Left ventricle myocardium inferior (tissue), 1 donor: Measurements from ENCODE around the gene DCST1. TPM values are rescaled to one million over a fixed set of nuclear protein-coding genes. Genes with fewer than 3 reads are reported as not detected.

Source experiments
- DNase-seq: peaks from one replicate; pipeline ENCODE4 v3.0.0-alpha.2; 2020
- H3K27ac ChIP-seq: fragments of 200-600 bp; replicated peaks from 2 replicates; pipeline ENCODE4 v1.8.0; 2021
- H3K27me3 ChIP-seq: fragments of 200-600 bp; 2 replicates; pipeline ENCODE4 v1.8.0; 2021; ENCODE audit warnings: low read depth
- H3K36me3 ChIP-seq: fragments of 200-600 bp; 2 replicates; pipeline ENCODE4 v1.8.0; 2021
- H3K4me1 ChIP-seq: fragments of 200-600 bp; 2 replicates; pipeline ENCODE4 v1.8.0; 2021
- H3K4me3 ChIP-seq: fragments of 200-600 bp; 2 replicates; pipeline ENCODE4 v1.8.0; 2021; ENCODE audit warnings: mild to moderate bottlenecking, moderate library complexity
- H3K9me3 ChIP-seq: fragments of 200-600 bp; replicated peaks from 2 replicates; pipeline ENCODE4 v1.8.0; 2021
- intact Hi-C: fragments of 100-400 bp; cut with micrococcal nuclease; formaldehyde crosslinking; loops from one replicate; pipeline ENCODE4 v1.11.0; 2022
- total RNA-seq: library from RNA; stranded (reverse); fragmentation: NEBNext Ultra II Directional; extraction: Animal tissue kit (Norgen Biotek cat#: 25700); gene quantifications from one replicate; pipeline ENCODE4 v1.2.1, GENCODE V29; 2021
- TF ChIP-seq, protein P1 (sequence below): fragments of 200-600 bp; IDR thresholded peaks from 2 replicates; pipeline ENCODE4 v1.8.0; 2021; ENCODE audit warnings: antibody characterized with exemption, mild to moderate bottlenecking, borderline replicate concordance
- donor health status: DM: no; HTN: yes; CAD: no; lungs with severe emphysema.

DCST1 gene
- total RNA-seq, 1 donor from 2014 or later, result not detected

DNA sequence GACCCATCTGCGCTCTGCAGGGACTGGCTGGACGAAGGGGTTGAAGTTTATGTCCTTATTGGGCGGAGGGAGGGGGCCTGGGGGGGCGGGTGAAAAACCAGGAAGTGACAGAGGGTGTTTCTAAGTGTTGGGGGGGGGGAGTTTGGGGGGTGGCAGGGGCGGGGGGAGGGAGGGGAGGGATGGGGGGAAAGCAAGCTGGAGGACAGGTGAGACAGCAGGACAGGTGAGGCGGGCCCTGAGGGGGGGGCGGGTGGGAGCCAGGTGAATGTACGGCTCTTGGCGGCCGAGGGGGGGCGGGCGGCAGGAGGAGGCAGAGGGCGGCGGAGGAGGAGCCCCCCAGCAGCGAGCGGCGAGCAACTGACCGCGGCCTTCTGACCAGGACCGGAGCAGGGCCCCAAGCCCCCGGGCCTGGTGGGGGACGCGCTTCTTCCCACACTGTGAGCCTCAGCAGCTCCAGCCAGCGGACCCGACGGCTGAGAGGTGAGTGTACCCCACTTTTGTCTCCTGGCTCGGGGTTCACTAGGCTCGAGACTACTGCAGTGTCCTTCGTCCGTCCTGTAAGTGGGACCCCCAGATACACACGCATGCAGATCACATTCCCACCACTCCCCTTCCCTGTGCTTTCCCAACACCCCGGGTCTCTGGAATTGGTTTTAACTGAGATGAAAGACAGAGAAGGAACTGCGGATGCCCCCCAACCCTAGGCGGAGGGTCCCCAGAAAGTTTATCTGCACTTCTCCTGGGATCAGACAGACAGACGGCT is 31.0 kb upstream of the DCST1 start, which contains the start of gene ZBTB7B:
TSS of gene ZBTB7B (plus strand) at position 339 of the 763 bp plus-strand sequence. CDS start 11,859 bp downstream, outside the sequence.
- intact Hi-C loops, result no loop called here
- Histone ChIP-seq H3K4me3 (peak within 1 kb of the TSS; percentile 95), H3K27me3 (no peaks in the 10 kb centered on the region), H3K27ac (peak within 1 kb of the TSS; percentile 95), H3K36me3 (no peaks in the 10 kb centered on the region), H3K9me3 (no peaks in the 10 kb centered on the region), H3K4me1 (peaks cover 80% of the 10 kb centered on the region)
- TF ChIP-seq, protein P1, sequence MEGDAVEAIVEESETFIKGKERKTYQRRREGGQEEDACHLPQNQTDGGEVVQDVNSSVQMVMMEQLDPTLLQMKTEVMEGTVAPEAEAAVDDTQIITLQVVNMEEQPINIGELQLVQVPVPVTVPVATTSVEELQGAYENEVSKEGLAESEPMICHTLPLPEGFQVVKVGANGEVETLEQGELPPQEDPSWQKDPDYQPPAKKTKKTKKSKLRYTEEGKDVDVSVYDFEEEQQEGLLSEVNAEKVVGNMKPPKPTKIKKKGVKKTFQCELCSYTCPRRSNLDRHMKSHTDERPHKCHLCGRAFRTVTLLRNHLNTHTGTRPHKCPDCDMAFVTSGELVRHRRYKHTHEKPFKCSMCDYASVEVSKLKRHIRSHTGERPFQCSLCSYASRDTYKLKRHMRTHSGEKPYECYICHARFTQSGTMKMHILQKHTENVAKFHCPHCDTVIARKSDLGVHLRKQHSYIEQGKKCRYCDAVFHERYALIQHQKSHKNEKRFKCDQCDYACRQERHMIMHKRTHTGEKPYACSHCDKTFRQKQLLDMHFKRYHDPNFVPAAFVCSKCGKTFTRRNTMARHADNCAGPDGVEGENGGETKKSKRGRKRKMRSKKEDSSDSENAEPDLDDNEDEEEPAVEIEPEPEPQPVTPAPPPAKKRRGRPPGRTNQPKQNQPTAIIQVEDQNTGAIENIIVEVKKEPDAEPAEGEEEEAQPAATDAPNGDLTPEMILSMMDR, result no peak
- DNase-seq, result no peak

DNA sequence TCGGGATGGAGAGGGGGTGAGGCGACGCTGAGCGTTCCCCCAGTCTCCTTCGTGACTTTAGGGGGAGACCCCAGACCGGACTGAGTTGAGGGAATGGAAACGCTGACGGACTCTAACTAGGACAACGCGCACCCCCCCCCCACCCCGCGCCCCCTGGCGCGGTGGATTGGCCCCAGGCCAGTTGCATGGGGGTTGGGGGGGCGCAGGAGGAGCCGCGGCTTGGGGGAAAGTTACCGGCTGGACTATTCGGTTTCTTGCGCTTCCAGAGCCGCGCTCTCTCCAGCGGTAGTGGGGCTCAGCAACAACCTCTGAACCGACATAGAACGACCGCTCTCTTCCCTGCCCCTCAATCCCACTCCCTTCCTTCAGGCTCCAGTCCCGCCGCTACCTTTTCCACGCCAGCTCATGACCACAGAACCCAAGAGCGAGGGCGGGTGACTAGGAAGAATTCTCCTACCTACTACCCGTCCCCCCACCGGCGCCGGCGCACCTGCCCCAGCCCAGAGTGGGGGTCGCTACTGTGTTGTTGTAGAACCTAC is 30.3 kb upstream of the DCST1 start:
- Histone ChIP-seq H3K9me3 (no peaks in the 10 kb centered on the region), H3K4me1 (peaks cover 87% of the 10 kb centered on the region), H3K27ac (peak overlapping the region; percentile 95), H3K36me3 (no peaks in the 10 kb centered on the region), H3K4me3 (peak overlapping the region; percentile 95), H3K27me3 (no peaks in the 10 kb centered on the region)
- DNase-seq, result no peak
- TF ChIP-seq, protein P1, result no peak
- intact Hi-C loops, result no loop called here

GRCh38 chr1:155003766-155004351 is 29.8 kb upstream of the DCST1 start:
- Histone ChIP-seq H3K4me3 (peak overlapping the region; percentile 95), H3K36me3 (no peaks in the 10 kb centered on the region), H3K27me3 (no peaks in the 10 kb centered on the region), H3K4me1 (peaks cover 89% of the 10 kb centered on the region), H3K27ac (peak overlapping the region; percentile 95), H3K9me3 (no peaks in the 10 kb centered on the region)
- peak; percentile 80 for DNase-seq
- intact Hi-C loops, result no loop called here
- TF ChIP-seq, protein P1, result no peak

- intact Hi-C loops, result no loop called here
- Histone ChIP-seq H3K9me3 (no peaks in the 10 kb centered on the region), H3K27me3 (no peaks in the 10 kb centered on the region), H3K36me3 (no peaks in the 10 kb centered on the region), H3K27ac (peak overlapping the region; percentile 95), H3K4me1 (peaks cover 89% of the 10 kb centered on the region), H3K4me3 (peak overlapping the region; percentile 95)
- no peak for DNase-seq
- TF ChIP-seq, protein P1, result no peak
Observed at GRCh38 chr1:155004352-155005075, 29.1 kb upstream of the DCST1 start.
